Progenitor cell of endocrine pancreas (in vitro differentiated cells): ENCODE results near the gene PXN. TPM values are rescaled to one million over a fixed set of nuclear protein-coding genes. Genes with fewer than 3 reads are reported as not detected.
A peak's percentile ranks its signal among the peaks of the same experiment; 100 is the strongest.
"Not testable (repeated sequence)": the region's sequence is repeated elsewhere in the genome, so short reads cannot be mapped to it uniquely, and the experiment has no call there.

Source experiments
- DNase-seq: peaks from one replicate; pipeline ENCODE4 v3.0.0; 2021; ENCODE audit warnings: low spot score; ENCODE audit not compliant: unreplicated experiment
- H3K27ac Mint-ChIP-seq: 2 replicates; pipeline ENCODE4 v1.8.0; 2021; ENCODE audit warnings: mild to moderate bottlenecking, moderate library complexity, mixed read lengths
- H3K27me3 Mint-ChIP-seq: 2 replicates; pipeline ENCODE4 v1.8.0; 2021; ENCODE audit warnings: mixed read lengths
- H3K36me3 Mint-ChIP-seq: 2 replicates; pipeline ENCODE4 v1.8.0; 2022; ENCODE audit warnings: mixed read lengths; ENCODE audit not compliant: insufficient read depth
- H3K4me1 Mint-ChIP-seq: 2 replicates; pipeline ENCODE4 v1.8.0; 2021; ENCODE audit warnings: low read depth, mixed read lengths
- H3K4me3 Mint-ChIP-seq: 2 replicates; pipeline ENCODE4 v1.8.0; 2021; ENCODE audit warnings: low read depth, mild to moderate bottlenecking, moderate library complexity, mixed read lengths
- H3K9me3 Mint-ChIP-seq: 2 replicates; pipeline ENCODE4 v1.8.0; 2021; ENCODE audit warnings: low read depth, mixed read lengths
- total RNA-seq: library from RNA; stranded (reverse); gene quantifications from 2 replicates; pipeline ENCODE4 v1.2.1, GENCODE V29; 2021
- TF ChIP-seq, protein P1 (sequence below): fragments of 200-600 bp; sonication (generic); IDR thresholded peaks from one replicate; pipeline ENCODE4 v1.5.0; 2021; ENCODE audit warnings: antibody characterized with exemption, mild to moderate bottlenecking; ENCODE audit not compliant: unreplicated experiment

Gene PXN
- total RNA-seq, 1 donor from 2014 or later: 71.4 TPM

GRCh38 chr12:120254809-120255208, 10.7 kb downstream of the PXN start:
- Mint-ChIP-seq H3K27me3 (no peaks in the 10 kb centered on the region), H3K27ac (peak overlapping the region; percentile 91), H3K9me3 (no peaks in the 10 kb centered on the region), H3K4me3 (no peak overlapping the region), H3K4me1 (peaks cover 4% of the 10 kb centered on the region), H3K36me3 (peaks cover 2% of the 10 kb centered on the region)
- no peak for DNase-seq
- TF ChIP-seq, protein P1, sequence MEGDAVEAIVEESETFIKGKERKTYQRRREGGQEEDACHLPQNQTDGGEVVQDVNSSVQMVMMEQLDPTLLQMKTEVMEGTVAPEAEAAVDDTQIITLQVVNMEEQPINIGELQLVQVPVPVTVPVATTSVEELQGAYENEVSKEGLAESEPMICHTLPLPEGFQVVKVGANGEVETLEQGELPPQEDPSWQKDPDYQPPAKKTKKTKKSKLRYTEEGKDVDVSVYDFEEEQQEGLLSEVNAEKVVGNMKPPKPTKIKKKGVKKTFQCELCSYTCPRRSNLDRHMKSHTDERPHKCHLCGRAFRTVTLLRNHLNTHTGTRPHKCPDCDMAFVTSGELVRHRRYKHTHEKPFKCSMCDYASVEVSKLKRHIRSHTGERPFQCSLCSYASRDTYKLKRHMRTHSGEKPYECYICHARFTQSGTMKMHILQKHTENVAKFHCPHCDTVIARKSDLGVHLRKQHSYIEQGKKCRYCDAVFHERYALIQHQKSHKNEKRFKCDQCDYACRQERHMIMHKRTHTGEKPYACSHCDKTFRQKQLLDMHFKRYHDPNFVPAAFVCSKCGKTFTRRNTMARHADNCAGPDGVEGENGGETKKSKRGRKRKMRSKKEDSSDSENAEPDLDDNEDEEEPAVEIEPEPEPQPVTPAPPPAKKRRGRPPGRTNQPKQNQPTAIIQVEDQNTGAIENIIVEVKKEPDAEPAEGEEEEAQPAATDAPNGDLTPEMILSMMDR: no peak

- H3K27ac Mint-ChIP-seq, H3K4me1 Mint-ChIP-seq, H3K36me3 Mint-ChIP-seq, H3K4me3 Mint-ChIP-seq, DNase-seq, H3K9me3 Mint-ChIP-seq, H3K27me3 Mint-ChIP-seq: not testable (repeated sequence)
Observed at GRCh38 chr12:120253313-120253712, 12.2 kb downstream of the PXN start.

- TF ChIP-seq, protein P1: no peak
- Mint-ChIP-seq H3K9me3 (no peaks in the 10 kb centered on the region), H3K4me1 (peaks cover 12% of the 10 kb centered on the region), H3K36me3 (peaks cover 4% of the 10 kb centered on the region), H3K4me3 (no peak overlapping the region), H3K27ac (no peak overlapping the region), H3K27me3 (no peaks in the 10 kb centered on the region)
- DNase-seq: no peak
Observed at GRCh38 chr12:120252071-120252906, 13.2 kb downstream of the PXN start.

DNA sequence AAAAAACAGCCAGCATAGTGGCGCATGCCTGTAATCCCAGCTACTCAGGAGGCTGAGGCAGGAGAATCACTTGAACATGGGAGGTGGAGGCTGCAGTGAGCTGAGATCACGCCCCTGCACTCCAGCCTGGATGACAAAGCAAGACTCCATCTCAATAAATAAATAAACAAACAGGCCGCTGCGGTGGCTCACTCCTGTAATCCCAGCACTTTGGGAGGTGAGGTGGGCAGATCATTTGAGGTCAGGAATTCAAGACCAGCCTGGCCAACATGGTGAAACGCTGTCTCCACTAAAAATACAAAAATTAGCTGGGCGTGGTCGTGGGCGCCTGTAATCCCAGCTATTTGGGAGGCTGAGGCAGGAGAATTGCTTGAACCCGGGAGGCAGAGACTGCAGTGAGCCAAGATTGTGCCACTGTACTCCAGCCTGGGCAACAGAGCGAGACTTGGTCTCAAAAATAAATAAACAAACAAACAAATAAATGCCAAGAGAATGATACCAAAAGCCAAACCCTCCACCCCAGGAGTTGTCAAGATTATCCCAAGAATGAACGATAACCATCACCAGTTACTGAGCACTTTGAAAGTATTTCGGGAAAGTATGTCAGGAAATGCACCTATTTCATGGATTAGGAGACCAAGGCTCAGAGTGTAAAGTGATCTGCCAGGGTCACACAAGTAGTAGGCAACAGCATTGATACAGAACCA, 14.0 kb downstream of the PXN start:
- not testable (repeated sequence) for H3K36me3 Mint-ChIP-seq, H3K9me3 Mint-ChIP-seq, H3K4me3 Mint-ChIP-seq, H3K27ac Mint-ChIP-seq, DNase-seq, H3K27me3 Mint-ChIP-seq
- H3K4me1 Mint-ChIP-seq: peaks cover 10% of the 10 kb centered on the region

DNA sequence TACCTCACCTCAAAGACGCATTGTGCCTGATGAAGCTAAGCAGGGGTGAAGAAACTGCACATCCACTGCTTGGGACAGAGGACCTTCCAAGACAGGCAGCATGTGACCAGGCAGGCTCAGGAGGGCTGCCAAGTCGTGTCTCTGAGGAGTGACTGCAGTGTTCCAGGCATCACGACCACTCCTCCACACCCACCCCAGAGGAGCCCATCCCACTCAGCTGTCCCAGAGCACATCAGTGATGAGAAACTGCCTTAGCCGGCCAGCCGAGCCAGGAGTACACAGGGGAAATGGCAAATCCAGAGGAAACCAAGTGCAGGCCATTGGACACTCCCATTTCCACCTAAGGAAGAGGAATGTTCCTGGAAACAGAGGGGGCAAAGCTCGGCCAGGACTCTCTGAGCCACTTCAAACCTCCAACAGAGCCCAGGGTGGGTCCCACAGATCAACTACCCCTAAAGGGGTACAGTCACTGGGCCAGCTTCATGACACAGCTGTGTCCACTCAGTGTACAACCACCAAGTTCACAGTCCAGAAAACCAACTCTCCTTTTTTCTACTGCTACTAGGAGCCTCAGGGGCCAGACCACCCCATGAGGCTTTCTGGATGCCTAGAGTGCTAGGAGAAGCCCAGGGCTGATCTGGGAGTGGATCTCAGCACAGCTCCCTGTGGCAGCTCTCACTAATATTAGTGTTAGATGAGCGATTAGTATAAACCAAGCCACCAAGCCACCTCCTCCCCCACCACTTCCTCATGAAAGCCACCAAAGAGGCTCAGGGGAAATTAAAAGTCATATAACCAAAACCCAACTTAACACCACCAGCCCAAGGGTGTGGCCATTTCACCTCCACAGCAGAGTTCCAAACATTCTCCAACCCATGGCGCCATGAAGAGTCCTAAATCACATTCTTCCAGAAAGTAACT, 15.4 kb downstream of the PXN start:
- Mint-ChIP-seq H3K36me3 (peaks cover 3% of the 10 kb centered on the region), H3K9me3 (no peaks in the 10 kb centered on the region), H3K27me3 (no peaks in the 10 kb centered on the region), H3K27ac (peak overlapping the region; percentile 31), H3K4me1 (peaks cover 11% of the 10 kb centered on the region), H3K4me3 (no peak overlapping the region)
- TF ChIP-seq, protein P1: no peak
- no peak for DNase-seq
